ENCODE results near the gene AP3B2.

AP3B2 gene

GRCh38 chr15:82692171-82692570 is 17.5 kb downstream of the AP3B2 start:
- no peak for DNase-seq
- Histone ChIP-seq H3K36me3 (replicated peaks) (no peaks in the 10 kb centered on the region), H3K4me3 (ENCODE audit: low read depth, low read length) (no peak overlapping the region), H3K27ac (no peak overlapping the region), H3K27me3 (replicated peaks) (no peaks in the 10 kb centered on the region)
- in situ Hi-C loops (cut with HindIII; ENCODE audit: low pct_ligation_motif_present, low sequenced_read_pairs) = no loop called here
- no peak for TF ChIP-seq CTCF (IDR thresholded peaks at IDR 0.05; ENCODE audit: low read depth, low read length, missing control alignments)

- in situ Hi-C loops (cut with HindIII; ENCODE audit: low pct_ligation_motif_present, low sequenced_read_pairs) = no loop called here
- Histone ChIP-seq H3K27me3 (replicated peaks) (no peaks in the 10 kb centered on the region), H3K4me3 (ENCODE audit: low read depth, low read length) (no peak overlapping the region), H3K36me3 (replicated peaks) (no peaks in the 10 kb centered on the region), H3K27ac (no peak overlapping the region)
- no peak for TF ChIP-seq CTCF (IDR thresholded peaks at IDR 0.05; ENCODE audit: low read depth, low read length, missing control alignments)
- no peak for DNase-seq
Measured at GRCh38 chr15:82689147-82689546, 20.5 kb downstream of the AP3B2 start.

GRCh38 chr15:82688691-82689090 is 21.0 kb downstream of the AP3B2 start:
- TF ChIP-seq CTCF (IDR thresholded peaks at IDR 0.05; ENCODE audit: low read depth, low read length, missing control alignments) = no peak
- H3K27me3 ChIP-seq (replicated peaks) = no peaks in the 10 kb centered on the region
- in situ Hi-C loops (cut with HindIII; ENCODE audit: low pct_ligation_motif_present, low sequenced_read_pairs) = no loop called here
- H3K27ac ChIP-seq = no peak overlapping the region
- DNase-seq = no peak
- no peak overlapping the region for H3K4me3 ChIP-seq (ENCODE audit: low read depth, low read length)
- H3K36me3 ChIP-seq (replicated peaks) = no peaks in the 10 kb centered on the region

GRCh38 chr15:82681371-82681770 is 28.3 kb downstream of the AP3B2 start:
- Histone ChIP-seq H3K36me3 (replicated peaks) (no peaks in the 10 kb centered on the region), H3K27me3 (replicated peaks) (peaks cover 10% of the 10 kb centered on the region), H3K4me3 (ENCODE audit: low read depth, low read length) (no peak overlapping the region), H3K27ac (no peak overlapping the region)
- no peak for TF ChIP-seq CTCF (IDR thresholded peaks at IDR 0.05; ENCODE audit: low read depth, low read length, missing control alignments)
- no peak for DNase-seq
- in situ Hi-C loops (cut with HindIII; ENCODE audit: low pct_ligation_motif_present, low sequenced_read_pairs) = no loop called here

GRCh38 chr15:82680200-82681102 is 29.2 kb downstream of the AP3B2 start:
- H3K27ac ChIP-seq = no peak overlapping the region
- DNase-seq = no peak

More at GRCh38 chr15:82680200-82681102, 29.2 kb downstream of the AP3B2 start:
- Histone ChIP-seq H3K36me3 (replicated peaks) (no peaks in the 10 kb centered on the region), H3K27me3 (replicated peaks) (peaks cover 10% of the 10 kb centered on the region), H3K4me3 (ENCODE audit: low read depth, low read length) (no peak overlapping the region)
- in situ Hi-C loops (cut with HindIII; ENCODE audit: low pct_ligation_motif_present, low sequenced_read_pairs) = no loop called here
- no peak for TF ChIP-seq CTCF (IDR thresholded peaks at IDR 0.05; ENCODE audit: low read depth, low read length, missing control alignments)

Data from brain microvascular endothelial cell (primary cell).